ENCODE results near the gene ADRM1.

The ADRM1 gene

GRCh38 chr20:62293111-62293784 lies 9.5 kb upstream of the ADRM1 start:
- DNase-seq (ENCODE audit: low spot score) = no peak
- in situ Hi-C loops (cut with MboI; ENCODE audit: low sequenced_read_pairs, unreplicated experiment) = no loop called here
- TF ChIP-seq CTCF (IDR thresholded peaks at IDR 0.05; ENCODE audit: borderline replicate concordance, control extremely low read depth, extremely low read depth, insufficient read depth, missing control alignments) = no peak

DNA sequence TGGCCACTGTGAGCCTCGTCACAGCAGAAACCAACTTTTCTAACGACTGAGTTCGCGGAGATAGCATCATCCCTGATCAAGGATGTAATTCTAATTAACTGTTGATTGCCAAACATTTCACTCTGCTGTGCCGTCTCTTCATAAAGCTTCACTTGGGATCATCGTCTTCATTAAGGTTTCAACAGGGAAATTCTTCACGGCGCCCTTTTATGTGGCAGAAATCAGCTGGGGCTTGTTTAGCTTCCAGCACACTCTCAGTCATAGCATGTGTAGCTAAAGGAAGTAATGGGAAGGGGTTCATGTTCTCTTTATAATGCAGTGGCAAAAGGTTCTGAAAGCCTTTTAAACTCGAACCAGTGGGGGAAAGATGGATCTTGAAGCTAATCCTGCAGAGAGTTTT lies 8.9 kb upstream of the ADRM1 start:
- no peak for DNase-seq (ENCODE audit: low spot score)
- in situ Hi-C loops (cut with MboI; ENCODE audit: low sequenced_read_pairs, unreplicated experiment) = no loop called here
- TF ChIP-seq CTCF (IDR thresholded peaks at IDR 0.05; ENCODE audit: borderline replicate concordance, control extremely low read depth, extremely low read depth, insufficient read depth, missing control alignments) = no peak

- DNase-seq (ENCODE audit: low spot score) = no peak
- TF ChIP-seq CTCF (IDR thresholded peaks at IDR 0.05; ENCODE audit: borderline replicate concordance, control extremely low read depth, extremely low read depth, insufficient read depth, missing control alignments) = no peak
- in situ Hi-C loops (cut with MboI; ENCODE audit: low sequenced_read_pairs, unreplicated experiment) = no loop called here
Measured at GRCh38 chr20:62294516-62294915, 8.3 kb upstream of the ADRM1 start.

DNA sequence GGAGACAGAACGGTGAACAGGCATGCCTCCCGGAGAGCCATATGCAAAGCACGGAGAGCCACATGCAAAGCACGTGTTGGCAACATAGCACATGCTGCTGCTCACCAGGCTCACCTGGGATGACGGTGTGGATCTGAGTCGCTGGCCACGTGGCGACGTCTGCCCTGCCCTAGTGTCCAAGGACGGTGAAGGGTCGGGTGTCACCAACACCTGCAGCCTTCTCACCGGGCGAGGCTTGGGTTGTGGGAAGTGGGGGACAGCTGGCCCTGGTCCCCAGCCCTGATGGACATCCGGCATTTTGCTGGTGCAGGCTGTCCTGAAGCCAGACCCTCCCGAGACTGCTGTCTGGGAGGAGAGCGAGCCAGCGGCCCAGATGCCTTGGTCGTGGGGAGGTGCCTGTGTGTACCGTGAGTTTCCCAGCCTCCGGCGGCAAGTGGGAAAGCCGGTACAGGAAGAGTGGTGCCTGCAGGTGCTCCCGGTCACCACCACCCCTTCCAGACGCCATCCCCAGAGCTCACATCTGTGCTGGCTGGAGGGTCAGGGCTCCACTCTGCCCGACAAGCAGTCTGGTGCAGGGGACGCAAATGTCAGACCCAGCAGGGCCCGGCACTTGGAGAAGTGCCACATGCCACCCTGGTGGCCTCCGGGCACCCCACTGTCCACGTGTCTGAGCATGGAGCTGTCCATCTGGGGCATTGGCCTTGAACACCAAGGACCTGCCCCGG lies 5.9 kb upstream of the ADRM1 start:
- in situ Hi-C loops (cut with MboI; ENCODE audit: low sequenced_read_pairs, unreplicated experiment) = no loop called here
- DNase-seq (ENCODE audit: low spot score) = no peak
- no peak for TF ChIP-seq CTCF (IDR thresholded peaks at IDR 0.05; ENCODE audit: borderline replicate concordance, control extremely low read depth, extremely low read depth, insufficient read depth, missing control alignments)

DNA sequence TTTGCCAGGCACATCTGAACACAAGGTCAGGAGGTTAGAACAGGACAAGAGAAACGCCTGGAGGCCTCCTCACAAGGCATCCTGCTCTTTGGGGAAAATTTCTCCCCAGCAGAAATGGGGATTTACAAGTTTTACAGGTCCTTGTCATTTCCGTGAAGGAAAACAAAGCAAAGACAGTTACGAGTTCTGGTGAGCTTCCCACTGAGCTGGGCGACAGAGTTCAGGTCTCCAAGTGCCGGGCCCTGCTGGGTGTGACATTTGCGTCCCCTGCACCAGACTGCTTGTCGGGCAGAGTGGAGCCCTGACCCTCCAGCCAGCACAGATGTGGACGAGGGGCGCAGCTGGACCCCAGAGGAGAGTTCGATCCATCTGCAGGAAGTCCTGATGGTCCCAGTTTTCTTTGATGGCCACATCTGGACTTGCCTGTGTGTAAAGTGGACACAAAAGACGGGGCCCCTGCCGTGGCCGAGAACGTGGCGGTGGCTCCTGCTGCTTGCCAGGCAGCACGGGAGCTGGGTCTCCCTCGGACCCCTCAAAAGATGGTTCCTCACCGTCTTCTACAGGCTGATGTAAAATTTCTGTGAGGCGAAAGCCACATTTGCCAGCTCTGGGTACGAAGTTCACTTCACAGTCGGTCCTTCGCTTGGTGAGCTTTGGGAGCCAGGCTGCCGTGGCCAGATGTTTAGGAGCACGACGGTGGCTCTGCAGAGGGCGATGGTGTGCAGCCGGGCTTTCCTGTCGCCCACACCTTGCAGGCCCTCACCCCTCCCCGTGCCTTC lies 5.2 kb upstream of the ADRM1 start:
- TF ChIP-seq CTCF (IDR thresholded peaks at IDR 0.05; ENCODE audit: borderline replicate concordance, control extremely low read depth, extremely low read depth, insufficient read depth, missing control alignments) = no peak
- in situ Hi-C loops (cut with MboI; ENCODE audit: low sequenced_read_pairs, unreplicated experiment) = no loop called here
- DNase-seq (ENCODE audit: low spot score) = no peak

DNA sequence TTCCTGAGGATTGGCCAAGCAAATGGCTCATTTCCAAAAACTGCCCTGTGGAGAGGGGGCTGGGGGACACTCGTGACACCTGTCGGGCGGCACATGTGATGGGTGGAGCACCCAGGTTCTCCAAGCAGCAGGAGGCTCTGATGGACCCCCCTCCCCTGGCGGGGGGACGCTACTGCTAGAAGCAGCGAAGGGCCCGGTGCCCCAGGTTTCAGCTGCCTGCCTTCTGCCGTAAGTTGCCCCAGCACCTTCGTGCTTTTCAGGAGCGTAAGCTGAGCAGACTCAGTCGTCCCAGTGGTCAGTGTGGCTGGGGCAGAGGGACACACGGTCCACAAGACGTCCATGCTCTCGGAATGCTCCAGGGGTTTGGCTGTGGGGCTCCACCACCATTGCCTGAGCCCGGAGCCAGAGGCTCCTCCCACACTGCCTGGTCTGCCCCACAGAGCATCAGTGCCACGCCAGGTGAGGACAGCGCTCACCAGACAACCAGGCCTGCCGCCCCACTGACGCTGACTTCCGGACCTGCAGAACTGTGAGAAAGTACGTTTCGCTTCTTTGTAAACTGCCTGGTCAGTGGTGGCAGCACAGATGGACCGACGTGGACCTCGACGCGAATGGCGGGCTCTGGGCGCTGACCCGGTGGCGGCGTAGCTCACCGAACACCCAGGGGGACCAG lies 4.1 kb upstream of the ADRM1 start:
- DNase-seq (ENCODE audit: low spot score) = no peak
- TF ChIP-seq CTCF (IDR thresholded peaks at IDR 0.05; ENCODE audit: borderline replicate concordance, control extremely low read depth, extremely low read depth, insufficient read depth, missing control alignments) = no peak
- in situ Hi-C loops (cut with MboI; ENCODE audit: low sequenced_read_pairs, unreplicated experiment) = no loop called here
